ENCODE data around the gene TSPO2. TPM values are rescaled to one million over a fixed set of nuclear protein-coding genes. Genes with fewer than 3 reads are reported as not detected.

Gene TSPO2
- total and polyA plus RNA-seq, 2 of the 13 experiments (the other 11 are each of a cell fraction or from before 2014, with no cell fraction given) = 0.55 TPM; not detected in 1

DNA sequence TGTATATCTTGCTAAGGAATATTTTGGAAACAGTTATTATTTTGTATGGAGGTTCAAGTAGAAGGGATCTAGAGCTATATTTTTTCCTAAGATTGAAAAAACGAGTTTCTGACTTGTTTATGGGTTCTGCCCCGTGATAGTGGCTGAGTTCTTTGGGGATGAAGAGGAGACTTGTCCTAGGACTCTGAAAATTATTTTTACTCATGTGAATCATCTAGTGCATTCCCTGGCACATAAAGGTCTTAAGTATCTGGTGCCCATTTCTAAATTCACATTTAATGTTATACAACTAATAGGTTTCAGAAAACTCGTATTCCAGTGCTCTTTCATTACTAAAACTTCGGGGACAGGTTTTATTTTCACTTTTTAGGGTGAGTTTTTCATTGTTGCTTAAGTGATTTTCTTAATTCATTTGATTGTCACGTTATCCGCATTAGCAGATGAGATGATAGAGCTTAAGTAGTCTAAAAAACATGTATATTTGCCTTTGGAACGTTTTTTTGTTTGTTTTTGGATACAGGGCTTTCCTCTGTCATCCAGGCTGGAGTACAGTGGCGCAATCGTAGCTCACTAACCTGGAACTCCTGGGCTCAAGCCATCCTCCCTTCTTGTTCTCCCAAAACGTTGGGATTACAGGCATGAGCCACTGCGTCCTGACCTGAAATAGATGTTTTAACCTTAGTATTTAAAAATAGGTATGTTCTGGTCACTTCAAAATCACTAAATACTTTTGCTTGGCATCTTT lies 32.6 kb downstream of the TSPO2 start (continued):
- TF ChIP-seq, protein P1, sequence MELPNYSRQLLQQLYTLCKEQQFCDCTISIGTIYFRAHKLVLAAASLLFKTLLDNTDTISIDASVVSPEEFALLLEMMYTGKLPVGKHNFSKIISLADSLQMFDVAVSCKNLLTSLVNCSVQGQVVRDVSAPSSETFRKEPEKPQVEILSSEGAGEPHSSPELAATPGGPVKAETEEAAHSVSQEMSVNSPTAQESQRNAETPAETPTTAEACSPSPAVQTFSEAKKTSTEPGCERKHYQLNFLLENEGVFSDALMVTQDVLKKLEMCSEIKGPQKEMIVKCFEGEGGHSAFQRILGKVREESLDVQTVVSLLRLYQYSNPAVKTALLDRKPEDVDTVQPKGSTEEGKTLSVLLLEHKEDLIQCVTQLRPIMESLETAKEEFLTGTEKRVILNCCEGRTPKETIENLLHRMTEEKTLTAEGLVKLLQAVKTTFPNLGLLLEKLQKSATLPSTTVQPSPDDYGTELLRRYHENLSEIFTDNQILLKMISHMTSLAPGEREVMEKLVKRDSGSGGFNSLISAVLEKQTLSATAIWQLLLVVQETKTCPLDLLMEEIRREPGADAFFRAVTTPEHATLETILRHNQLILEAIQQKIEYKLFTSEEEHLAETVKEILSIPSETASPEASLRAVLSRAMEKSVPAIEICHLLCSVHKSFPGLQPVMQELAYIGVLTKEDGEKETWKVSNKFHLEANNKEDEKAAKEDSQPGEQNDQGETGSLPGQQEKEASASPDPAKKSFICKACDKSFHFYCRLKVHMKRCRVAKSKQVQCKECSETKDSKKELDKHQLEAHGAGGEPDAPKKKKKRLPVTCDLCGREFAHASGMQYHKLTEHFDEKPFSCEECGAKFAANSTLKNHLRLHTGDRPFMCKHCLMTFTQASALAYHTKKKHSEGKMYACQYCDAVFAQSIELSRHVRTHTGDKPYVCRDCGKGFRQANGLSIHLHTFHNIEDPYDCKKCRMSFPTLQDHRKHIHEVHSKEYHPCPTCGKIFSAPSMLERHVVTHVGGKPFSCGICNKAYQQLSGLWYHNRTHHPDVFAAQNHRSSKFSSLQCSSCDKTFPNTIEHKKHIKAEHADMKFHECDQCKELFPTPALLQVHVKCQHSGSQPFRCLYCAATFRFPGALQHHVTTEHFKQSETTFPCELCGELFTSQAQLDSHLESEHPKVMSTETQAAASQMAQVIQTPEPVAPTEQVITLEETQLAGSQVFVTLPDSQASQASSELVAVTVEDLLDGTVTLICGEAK (IDR thresholded peaks at IDR 0.05) = no peak
- TF ChIP-seq, protein P1 (CRISPR knock-in tag; IDR thresholded peaks at IDR 0.05) = no peak
- TF ChIP-seq, protein P2, sequence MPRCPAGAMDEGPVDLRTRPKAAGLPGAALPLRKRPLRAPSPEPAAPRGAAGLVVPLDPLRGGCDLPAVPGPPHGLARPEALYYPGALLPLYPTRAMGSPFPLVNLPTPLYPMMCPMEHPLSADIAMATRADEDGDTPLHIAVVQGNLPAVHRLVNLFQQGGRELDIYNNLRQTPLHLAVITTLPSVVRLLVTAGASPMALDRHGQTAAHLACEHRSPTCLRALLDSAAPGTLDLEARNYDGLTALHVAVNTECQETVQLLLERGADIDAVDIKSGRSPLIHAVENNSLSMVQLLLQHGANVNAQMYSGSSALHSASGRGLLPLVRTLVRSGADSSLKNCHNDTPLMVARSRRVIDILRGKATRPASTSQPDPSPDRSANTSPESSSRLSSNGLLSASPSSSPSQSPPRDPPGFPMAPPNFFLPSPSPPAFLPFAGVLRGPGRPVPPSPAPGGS (CRISPR knock-in tag; IDR thresholded peaks at IDR 0.05) = no peak
- no peak for TF ChIP-seq ZNF44 (CRISPR knock-in tag; IDR thresholded peaks at IDR 0.05)
- no peak for TF ChIP-seq ARID2 (CRISPR knock-in tag; IDR thresholded peaks at IDR 0.05; ENCODE audit: borderline replicate concordance)
- no peak for TF ChIP-seq ADNP (CRISPR knock-in tag; IDR thresholded peaks at IDR 0.05)
- TF ChIP-seq SSRP1 (CRISPR knock-in tag; IDR thresholded peaks at IDR 0.05) = no peak
- TF ChIP-seq ZSCAN29 (CRISPR knock-in tag; conservative IDR thresholded peaks at IDR 0.05) = peak; percentile 33; the same call in 1 of the 2 replicates
- TF ChIP-seq NBN (conservative IDR thresholded peaks at IDR 0.05) = no peak
- no peak for TF ChIP-seq SNAI1 (CRISPR knock-in tag; IDR thresholded peaks at IDR 0.05; ENCODE audit: borderline replicate concordance)
- no peak for TF ChIP-seq DR1 (CRISPR knock-in tag; IDR thresholded peaks at IDR 0.05)
- no peak for TF ChIP-seq NFATC3 (CRISPR knock-in tag; IDR thresholded peaks at IDR 0.05)
- peak; percentile 44; the same call in 1 of the 2 replicates for TF ChIP-seq GATAD2A (CRISPR knock-in tag; IDR thresholded peaks at IDR 0.05)
- no peak for TF ChIP-seq TCF7L2 (IDR thresholded peaks at IDR 0.05; ENCODE audit: low read depth, low read length)
- no peak for TF ChIP-seq ASH2L (IDR thresholded peaks at IDR 0.05; ENCODE audit: insufficient read length, low read depth, low read length)
- no peak for TF ChIP-seq ZKSCAN8 (CRISPR knock-in tag; IDR thresholded peaks at IDR 0.05; ENCODE audit: borderline replicate concordance)
- TF ChIP-seq ZNF562 (CRISPR knock-in tag; IDR thresholded peaks at IDR 0.05; ENCODE audit: borderline replicate concordance) = no peak
- no peak for TF ChIP-seq ZNF232 (CRISPR knock-in tag; IDR thresholded peaks at IDR 0.05; ENCODE audit: borderline replicate concordance)
- no peak for TF ChIP-seq ZNF569 (CRISPR knock-in tag; IDR thresholded peaks at IDR 0.05; ENCODE audit: borderline replicate concordance)
- no peak for TF ChIP-seq ZNF460 (CRISPR knock-in tag; IDR thresholded peaks at IDR 0.05; ENCODE audit: borderline replicate concordance)
- 0 out of 2 replicates have a peak, but pooled peaks have one; percentile 29 for TF ChIP-seq HOXA3 (CRISPR knock-in tag; IDR thresholded peaks at IDR 0.05)

All from HepG2 (cell line).